DND-41 (cell line): Measurements from ENCODE around the gene RMND1.

Experiments used
- ATAC-seq: fragments of 200-7000 bp; cut with Tn5 transposase; 3 replicates; pipeline ENCODE4 v1.9.1; 2021; ENCODE audit warnings: low read depth; ENCODE audit not compliant: insufficient read depth
- DNase-seq: peaks from one replicate; pipeline ENCODE4 v3.0.0-alpha.2; 2020
- H2AFZ ChIP-seq: 2 replicates; pipeline ENCODE4 v1.6.0; 2012; ENCODE audit warnings: low read depth, low read length
- H3K27ac ChIP-seq: 2 replicates; pipeline ENCODE4 v1.5.1; 2012; ENCODE audit warnings: low read length, inconsistent platforms
- H3K27me3 ChIP-seq: fragments of 200-600 bp; sonication (generic); 2 replicates; pipeline ENCODE4 v1.6.0; 2012; ENCODE audit warnings: low read length, mild to moderate bottlenecking, inconsistent platforms; ENCODE audit not compliant: insufficient read depth, poor library complexity
- H3K36me3 ChIP-seq: 2 replicates; pipeline ENCODE4 v1.5.1; 2012; ENCODE audit warnings: low read length, inconsistent platforms; ENCODE audit not compliant: insufficient read depth
- H3K4me1 ChIP-seq: 2 replicates; pipeline ENCODE4 v1.5.1; 2012; ENCODE audit warnings: mild to moderate bottlenecking, low read length; ENCODE audit not compliant: insufficient read depth
- H3K4me2 ChIP-seq: 2 replicates; pipeline ENCODE4 v1.6.0; 2012; ENCODE audit warnings: mild to moderate bottlenecking, moderate library complexity, low read length, inconsistent platforms; ENCODE audit not compliant: insufficient read depth
- H3K4me3 ChIP-seq, 2 experiments: fragments of 200-600 bp in 1 of 2; shearing (Covaris generic) in 1 of 2; 2 replicates each; pipeline ENCODE4 v1.5.1; 2012 to 2016; ENCODE audit warnings: inconsistent platforms in 2 of 2, low read length in 2 of 2, mild to moderate bottlenecking in 2 of 2, low read depth in 1 of 2, moderate library complexity in 1 of 2
- H3K79me2 ChIP-seq: 2 replicates; pipeline ENCODE4 v1.6.0; 2012; ENCODE audit warnings: low read length, inconsistent platforms; ENCODE audit not compliant: insufficient read depth
- H3K9ac ChIP-seq: 2 replicates; pipeline ENCODE4 v1.6.0; 2012; ENCODE audit warnings: low read depth, mild to moderate bottlenecking, inconsistent platforms, low read length, moderate library complexity
- H3K9me3 ChIP-seq: 2 replicates; pipeline ENCODE4 v1.5.1; 2012; ENCODE audit warnings: low read length, moderate library complexity, mild to moderate bottlenecking, inconsistent platforms; ENCODE audit not compliant: insufficient read depth, severe bottlenecking
- H4K20me1 ChIP-seq: 2 replicates; pipeline ENCODE4 v1.6.0; 2012; ENCODE audit warnings: low read length; ENCODE audit not compliant: insufficient read depth
- CTCF ChIP-seq: IDR thresholded peaks from 2 replicates; pipeline ENCODE4 v1.5.1; 2012; ENCODE audit warnings: borderline replicate concordance, low read length, moderate library complexity, mild to moderate bottlenecking; ENCODE audit not compliant: poor library complexity, severe bottlenecking; ENCODE audit errors: extremely low read depth
- EZH2 ChIP-seq: IDR thresholded peaks from 3 replicates; pipeline ENCODE4 v1.6.1; 2012; ENCODE audit warnings: borderline replicate concordance, low read depth, mild to moderate bottlenecking, moderate library complexity, low read length, inconsistent platforms; ENCODE audit not compliant: severe bottlenecking

RMND1 gene

GRCh38 chr6:151412909-151413308, 39.0 kb downstream of the RMND1 start:
- TF ChIP-seq EZH2 (no peak), CTCF (no peak)
- Histone ChIP-seq H3K9me3 (no peaks in the 10 kb centered on the region), H3K9ac (no peak overlapping the region), H3K4me2 (no peak overlapping the region), H4K20me1 (peaks cover 1% of the 10 kb centered on the region; the same call in 1 of the 2 replicates), H3K4me3 (no peak overlapping the region), H2AFZ (no peak overlapping the region), H3K79me2 (peaks cover 2% of the 10 kb centered on the region; the same call in 1 of the 2 replicates), H3K27me3 (no peaks in the 10 kb centered on the region), H3K27ac (no peak overlapping the region), H3K4me1 (no peaks in the 10 kb centered on the region), H3K36me3 (peaks cover 79% of the 10 kb centered on the region)
- DNase-seq (no peak), ATAC-seq (no peak)

GRCh38 chr6:151409679-151410078, 42.2 kb downstream of the RMND1 start:
- DNase-seq (no peak), ATAC-seq (no peak)
- Histone ChIP-seq H3K4me2 (no peak overlapping the region), H4K20me1 (peaks cover 23% of the 10 kb centered on the region), H3K9me3 (no peaks in the 10 kb centered on the region), H3K4me1 (no peaks in the 10 kb centered on the region), H3K27me3 (no peaks in the 10 kb centered on the region), H2AFZ (no peak overlapping the region), H3K79me2 (peaks cover 23% of the 10 kb centered on the region), H3K9ac (no peak overlapping the region), H3K4me3 (no peak overlapping the region), H3K36me3 (peaks cover 84% of the 10 kb centered on the region), H3K27ac (no peak overlapping the region)
- TF ChIP-seq EZH2 (no peak), CTCF (no peak)

GRCh38 chr6:151409260-151409659, 42.7 kb downstream of the RMND1 start:
- Histone ChIP-seq H2AFZ (no peak overlapping the region), H3K79me2 (peaks cover 26% of the 10 kb centered on the region), H3K36me3 (peaks cover 84% of the 10 kb centered on the region), H3K4me3 (no peak overlapping the region), H3K4me2 (no peak overlapping the region), H3K27ac (no peak overlapping the region), H3K9me3 (no peaks in the 10 kb centered on the region), H3K9ac (no peak overlapping the region), H3K4me1 (no peaks in the 10 kb centered on the region), H3K27me3 (no peaks in the 10 kb centered on the region), H4K20me1 (peaks cover 23% of the 10 kb centered on the region)
- TF ChIP-seq EZH2 (no peak), CTCF (no peak)
- DNase-seq, result no peak
- no peak for ATAC-seq

GRCh38 chr6:151408858-151409257, 43.1 kb downstream of the RMND1 start:
- Histone ChIP-seq H3K4me3 (no peak overlapping the region), H3K27me3 (no peaks in the 10 kb centered on the region), H3K27ac (no peak overlapping the region), H3K4me1 (no peaks in the 10 kb centered on the region), H4K20me1 (peaks cover 23% of the 10 kb centered on the region), H2AFZ (no peak overlapping the region), H3K79me2 (peaks cover 29% of the 10 kb centered on the region), H3K36me3 (peaks cover 81% of the 10 kb centered on the region), H3K9ac (no peak overlapping the region), H3K4me2 (no peak overlapping the region), H3K9me3 (no peaks in the 10 kb centered on the region)
- ATAC-seq (no peak), DNase-seq (no peak)
- TF ChIP-seq CTCF (no peak), EZH2 (no peak)
